KBM-7 (cell line): ENCODE data around the gene OSBPL6.

Experiments
- DNase-seq: peaks from one replicate; pipeline ENCODE4 v3.0.0-alpha.2; 2015
- in situ Hi-C: fragments of 300-500 bp; cut with MboI; formaldehyde crosslinking; loops from 2 replicates; pipeline ENCODE4 v1.14.3; 2020; ENCODE audit warnings: low sequenced_read_pairs, low pct_unique_long_range_greater_than_20kb, mixed read lengths

OSBPL6 gene

GRCh38 chr2:178266445-178266844 lies 72.1 kb downstream of the OSBPL6 start:
- DNase-seq, result no peak
- in situ Hi-C loops, result no loop called here

GRCh38 chr2:178267660-178268059 lies 73.3 kb downstream of the OSBPL6 start:
- no peak for DNase-seq
- in situ Hi-C loops, result no loop called here

DNA sequence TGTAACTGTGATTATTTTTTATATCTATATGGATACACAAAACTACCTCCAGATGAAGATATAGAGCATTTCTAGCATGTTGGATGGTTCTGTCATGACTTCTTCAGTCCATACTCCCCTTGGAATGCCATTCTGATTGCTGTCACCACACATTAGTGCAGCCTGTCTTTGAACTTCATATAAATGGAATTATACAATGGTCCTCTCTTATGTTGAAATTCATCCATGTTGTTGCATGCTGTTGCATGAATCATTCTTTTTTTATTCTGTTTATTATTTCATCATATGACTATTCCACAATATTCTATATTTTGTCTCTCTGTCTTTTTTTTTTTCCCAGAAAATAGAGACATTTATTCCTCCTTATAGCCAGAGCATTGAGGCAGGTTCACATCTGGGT lies 74.1 kb downstream of the OSBPL6 start:
- in situ Hi-C loops, result no loop called here
- no peak for DNase-seq

GRCh38 chr2:178269438-178270224 lies 75.3 kb downstream of the OSBPL6 start:
- no peak for DNase-seq
- in situ Hi-C loops, result no loop called here

GRCh38 chr2:178270338-178270737 lies 76.0 kb downstream of the OSBPL6 start:
- in situ Hi-C loops, result no loop called here
- no peak for DNase-seq

GRCh38 chr2:178271094-178271493 lies 76.8 kb downstream of the OSBPL6 start:
- no peak for DNase-seq
- in situ Hi-C loops, result no loop called here

- in situ Hi-C loops, result no loop called here
- no peak for DNase-seq
These were observed 77.5 kb downstream of the OSBPL6 start for GRCh38 chr2:178271629-178272333.

DNA sequence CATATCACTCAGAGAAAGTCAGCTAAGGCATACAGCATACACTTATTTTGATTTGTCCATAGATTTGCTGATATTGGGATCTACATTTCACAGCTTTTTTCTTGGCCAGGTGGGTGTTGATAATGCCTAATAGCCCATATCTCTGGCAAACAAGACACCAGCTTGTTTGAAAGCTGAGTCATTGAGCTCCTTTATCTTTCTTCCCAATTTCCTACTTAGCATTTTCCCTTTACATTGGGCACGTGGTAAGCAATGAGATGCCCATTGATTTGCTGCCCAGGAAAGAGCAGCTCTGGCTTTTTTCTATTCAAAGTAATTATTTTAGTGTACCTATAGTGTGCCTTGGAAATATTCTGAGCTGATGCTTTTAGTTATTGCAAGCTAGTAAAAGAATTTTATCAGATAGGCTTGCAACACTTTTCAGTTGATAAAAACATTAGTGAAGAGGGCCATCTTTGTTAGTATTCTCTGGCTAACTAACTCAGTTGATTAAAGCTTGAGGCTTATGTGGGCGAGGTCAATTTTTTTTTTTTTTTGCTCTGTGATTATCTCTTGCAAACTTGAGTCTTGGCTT lies 79.6 kb downstream of the OSBPL6 start:
- DNase-seq, result peak; percentile 18
- in situ Hi-C loops, result no loop called here

- in situ Hi-C loops, result no loop called here
- peak; percentile 81 for DNase-seq
These were observed 81.3 kb downstream of the OSBPL6 start for GRCh38 chr2:178275600-178275999.

GRCh38 chr2:178277741-178278197 lies 83.5 kb downstream of the OSBPL6 start:
- peak; percentile 74 for DNase-seq
- in situ Hi-C loops, result no loop called here

- in situ Hi-C loops, result no loop called here
- no peak for DNase-seq
These were observed 84.8 kb downstream of the OSBPL6 start for GRCh38 chr2:178279142-178279541.

GRCh38 chr2:178279636-178280035 lies 85.3 kb downstream of the OSBPL6 start:
- in situ Hi-C loops, result no loop called here
- DNase-seq, result no peak

- in situ Hi-C loops, result no loop called here
- DNase-seq, result peak; percentile 77
These were observed 86.0 kb downstream of the OSBPL6 start for GRCh38 chr2:178280244-178280852.

GRCh38 chr2:178282075-178282815 lies 87.9 kb downstream of the OSBPL6 start:
- in situ Hi-C loops, result no loop called here
- DNase-seq, result peak; percentile 28

GRCh38 chr2:178283341-178283918 lies 89.1 kb downstream of the OSBPL6 start:
- in situ Hi-C loops, result no loop called here

DNA sequence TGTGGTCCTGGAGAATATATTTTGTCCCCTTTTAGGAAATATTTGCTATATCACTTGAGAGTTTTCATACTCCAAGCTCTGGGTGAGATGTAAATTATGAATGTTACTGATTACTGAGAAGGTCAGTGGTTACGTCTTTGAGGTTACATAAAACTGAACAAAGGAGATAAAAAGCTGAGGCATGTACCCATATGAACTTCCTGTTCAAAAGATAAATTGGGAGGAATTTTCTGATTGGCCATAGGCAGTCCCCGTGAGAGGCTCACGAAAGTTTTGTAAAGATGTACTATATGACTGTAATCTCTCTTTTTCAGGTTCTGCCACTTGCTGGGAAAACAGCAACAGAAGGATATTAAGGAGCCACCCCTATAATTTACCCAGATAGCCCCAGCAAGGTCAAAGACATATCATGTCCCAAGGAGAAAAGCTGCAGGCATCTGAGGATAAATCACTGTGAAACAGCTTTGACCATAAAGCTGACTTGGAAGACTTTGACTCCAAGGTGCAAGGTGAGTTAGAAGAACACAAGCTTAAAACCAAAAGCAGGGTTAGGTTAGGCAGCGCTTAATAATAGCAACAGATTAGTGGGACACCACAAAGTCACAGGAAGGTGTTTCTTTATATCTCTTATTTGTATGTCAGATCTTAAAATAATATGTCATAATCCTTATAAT lies 90.4 kb downstream of the OSBPL6 start:
- DNase-seq, result no peak
- in situ Hi-C loops, result no loop called here

More at GRCh38 chr2:178283341-178283918, 89.1 kb downstream of the OSBPL6 start:
- no peak for DNase-seq

- in situ Hi-C loops, result no loop called here
- no peak for DNase-seq
These were observed 90.9 kb downstream of the OSBPL6 start for GRCh38 chr2:178285287-178285615.

GRCh38 chr2:178286636-178287035 lies 92.3 kb downstream of the OSBPL6 start:
- in situ Hi-C loops, result no loop called here
- DNase-seq, result no peak
